ENCODE data around the gene ADGRA1.
"Not testable (repeated sequence)": the region's sequence is repeated elsewhere in the genome, so short reads cannot be mapped to it uniquely, and the experiment has no call there.

The ADGRA1 gene

GRCh38 chr10:133165556-133166503 is 78.1 kb downstream of the ADGRA1 start:
- DNase-seq: no peak

- no peak for DNase-seq
Measured at GRCh38 chr10:133166504-133166827, 78.7 kb downstream of the ADGRA1 start.

DNA sequence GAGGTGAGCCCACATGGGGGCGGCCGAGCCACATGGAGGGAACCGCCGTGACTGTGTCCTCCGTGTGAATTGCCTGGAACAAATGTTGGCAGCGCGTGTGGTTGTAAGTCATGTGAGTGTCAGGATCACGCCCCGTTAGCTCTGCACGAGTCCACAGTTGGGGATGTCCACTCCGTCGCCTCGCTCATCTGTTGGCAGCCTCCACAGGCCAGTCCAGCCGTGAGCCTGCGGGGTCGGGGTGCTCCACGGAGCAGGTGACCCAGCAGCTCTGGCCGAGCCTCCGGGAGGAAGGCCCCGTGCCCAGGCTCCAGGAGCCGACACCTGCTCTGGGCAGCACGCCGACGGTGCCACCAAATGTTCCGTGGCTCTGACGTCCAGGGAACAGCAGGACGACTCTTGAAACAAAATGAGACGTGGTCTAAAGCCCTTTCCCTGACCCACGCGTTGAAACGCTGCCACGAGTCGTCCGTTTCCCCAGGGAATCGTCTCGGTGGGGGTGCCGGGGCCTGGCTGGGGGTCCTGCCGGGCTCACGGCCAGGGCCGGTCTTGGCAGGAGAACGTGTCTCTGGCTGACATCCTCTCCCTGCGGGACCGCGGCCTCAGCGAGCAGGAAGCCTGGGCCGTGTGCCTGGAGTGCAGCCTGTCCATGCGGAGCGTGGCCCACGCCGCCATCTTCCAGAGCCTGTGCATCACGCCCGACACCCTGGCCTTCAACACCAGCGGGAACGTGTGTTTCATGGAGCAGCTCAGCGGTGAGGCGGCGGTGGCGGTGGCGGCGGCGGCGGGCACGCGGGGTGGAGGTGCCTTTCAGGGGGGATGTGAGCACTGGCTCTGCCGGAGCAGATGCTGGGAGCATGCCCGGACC is 79.3 kb downstream of the ADGRA1 start:
- no peak for DNase-seq

- no peak for DNase-seq
Measured at GRCh38 chr10:133167693-133168616, 80.2 kb downstream of the ADGRA1 start.

DNA sequence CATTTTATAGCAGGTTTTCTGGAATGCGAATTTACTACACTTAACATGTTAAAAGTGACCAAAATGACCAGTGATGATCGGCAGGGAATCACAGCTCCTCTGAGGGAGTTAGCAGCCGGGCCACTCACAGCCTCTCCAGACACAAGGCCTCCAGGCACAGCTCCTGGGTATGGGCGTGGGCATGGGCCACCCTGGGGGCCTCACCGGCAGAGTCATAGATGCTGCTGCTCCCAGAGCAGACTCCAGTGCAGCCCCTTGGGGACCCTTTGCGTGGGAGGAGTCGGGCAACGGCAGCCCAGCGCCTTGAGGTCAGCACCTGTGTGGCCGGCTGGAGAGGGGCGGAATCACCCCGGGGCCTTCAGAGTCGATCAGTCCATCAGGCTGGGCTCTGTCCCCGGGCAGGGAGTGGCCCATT is 80.9 kb downstream of the ADGRA1 start:
- no peak for DNase-seq

DNA sequence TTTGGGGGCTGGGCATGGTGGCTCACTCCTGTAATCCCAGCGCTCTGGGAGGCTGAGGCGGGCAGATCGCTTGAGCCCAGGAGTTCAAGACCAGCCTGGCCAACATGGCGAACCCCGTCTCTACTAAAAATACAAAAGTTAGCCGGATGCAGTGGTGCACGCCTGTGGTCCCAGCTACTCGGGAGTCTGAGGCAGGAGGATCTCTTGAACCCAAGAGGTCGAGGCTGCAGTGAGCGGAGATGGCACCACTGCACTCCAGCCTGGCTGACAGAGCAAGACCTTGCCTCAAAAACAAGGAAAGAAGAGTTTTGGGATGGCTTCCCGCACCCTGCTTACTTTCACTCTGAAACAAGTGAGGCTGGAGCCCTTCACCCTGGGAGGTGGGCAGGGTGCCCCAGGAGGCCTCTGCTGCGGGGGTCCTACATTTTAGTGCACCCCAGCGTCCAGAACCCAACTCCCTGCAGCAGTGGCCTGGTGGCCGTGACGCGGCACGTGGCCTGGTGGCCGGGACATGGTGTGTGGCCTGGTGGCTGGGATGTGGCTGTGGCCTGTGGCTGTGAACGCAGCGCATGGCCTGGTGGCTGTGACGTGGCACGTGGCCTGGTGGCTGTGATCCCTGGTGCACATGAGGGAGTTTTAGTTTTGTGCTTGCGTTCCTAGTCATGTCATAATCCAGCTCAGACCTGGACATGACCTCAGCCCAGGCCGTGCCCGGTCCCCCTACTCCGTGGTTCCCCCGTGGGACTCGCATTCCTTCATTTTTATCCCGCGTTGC is 81.6 kb downstream of the ADGRA1 start:
- no peak for DNase-seq

DNA sequence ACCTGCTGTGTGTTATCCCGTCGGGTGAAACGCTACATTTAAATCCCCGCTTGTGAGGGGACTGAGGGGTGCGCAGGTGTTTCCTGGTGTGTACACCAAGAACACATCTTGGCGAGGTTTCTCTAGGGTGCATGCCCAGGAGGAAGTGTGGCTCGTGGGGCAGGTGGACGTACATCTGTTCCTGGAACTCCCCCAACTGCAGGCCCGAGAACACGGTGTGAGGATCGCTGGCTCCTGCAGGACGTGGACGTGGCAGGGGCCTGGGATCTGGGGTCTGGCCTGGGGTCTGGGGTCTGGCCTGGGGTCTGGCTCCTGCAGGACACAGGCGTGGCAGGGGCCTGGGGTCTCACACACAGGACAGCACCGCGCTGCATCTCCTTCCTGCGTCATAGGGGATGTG is 82.4 kb downstream of the ADGRA1 start:
- DNase-seq: no peak

DNA sequence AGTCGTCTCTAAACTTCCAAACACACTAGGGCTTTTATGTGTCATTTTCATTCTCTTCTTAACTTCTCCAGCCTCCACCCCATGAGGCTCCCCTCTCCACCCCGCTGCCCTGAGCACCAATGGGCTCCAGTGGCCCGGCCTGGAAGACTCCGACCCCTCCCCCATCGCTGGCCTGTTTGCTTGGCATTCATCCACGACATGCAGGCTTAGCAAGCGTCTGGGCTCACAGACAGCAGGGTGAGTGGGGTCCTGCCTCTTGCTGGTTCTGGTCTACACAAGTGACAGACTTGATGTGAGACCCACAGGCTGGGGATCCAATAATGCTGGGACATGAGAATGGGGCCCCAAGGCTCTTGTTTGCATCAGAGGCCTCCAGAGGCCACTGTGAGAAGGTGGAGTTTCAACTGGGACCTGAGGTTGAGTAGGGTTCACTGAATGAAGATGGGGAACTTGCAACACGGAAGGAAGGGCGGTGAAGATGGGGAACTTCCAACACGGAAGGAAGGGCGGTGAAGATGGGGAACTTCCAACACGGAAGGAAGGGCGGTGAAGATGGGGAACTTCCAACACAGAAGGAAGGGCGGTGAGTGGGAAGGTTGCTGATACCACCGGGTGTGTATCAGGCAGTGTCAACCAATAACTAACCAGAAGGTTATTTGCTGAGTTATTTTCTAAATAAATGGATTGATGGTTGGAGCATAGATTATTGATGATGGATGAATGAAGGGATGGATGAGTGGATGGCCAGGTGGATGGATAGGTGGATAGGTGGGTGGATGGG is 86.3 kb downstream of the ADGRA1 start:
- DNase-seq: no peak

DNA sequence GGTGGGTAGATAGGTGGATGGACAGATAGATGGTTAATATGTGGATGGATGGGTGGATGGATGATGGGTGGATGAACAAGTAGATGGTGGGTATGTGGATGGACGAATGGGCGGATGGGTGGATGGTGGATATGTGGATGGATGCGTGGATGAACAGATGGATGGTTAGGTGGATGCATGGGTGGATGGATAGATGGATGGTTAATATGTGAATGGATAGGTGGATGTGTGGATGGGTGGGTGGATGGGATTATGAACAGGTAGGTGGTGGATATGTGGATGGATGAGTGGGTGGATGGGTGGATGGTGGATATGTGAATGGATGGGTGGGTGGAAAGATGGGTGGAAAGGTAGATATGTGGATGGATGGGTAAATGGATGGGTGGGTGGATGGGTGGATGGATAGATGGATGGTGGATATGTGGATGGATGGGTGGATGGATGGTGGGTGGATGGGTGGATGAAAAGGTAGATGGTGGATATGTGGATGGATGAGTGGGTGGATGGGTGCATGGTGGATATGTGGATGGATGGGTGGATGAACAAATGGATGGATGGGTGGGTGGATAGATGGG is 87.1 kb downstream of the ADGRA1 start:
- no peak for DNase-seq

DNA sequence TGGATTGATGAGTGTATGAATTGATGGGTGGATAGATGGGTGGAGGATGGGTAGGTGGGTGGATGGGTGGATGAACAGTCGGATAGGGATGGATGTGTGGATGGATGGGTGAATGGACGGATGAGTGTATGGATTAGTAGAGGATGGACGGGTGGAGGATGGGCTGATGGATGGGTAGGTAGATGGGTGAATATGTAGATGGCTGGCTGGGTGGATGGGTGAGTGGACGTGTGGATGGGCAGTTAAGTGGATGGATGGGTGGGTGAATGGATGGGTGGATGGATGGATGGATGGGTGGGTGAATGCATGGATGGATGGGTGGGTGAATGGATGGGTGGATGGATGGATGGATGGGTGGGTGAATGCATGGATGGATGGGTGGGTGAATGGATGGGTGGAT is 87.9 kb downstream of the ADGRA1 start:
- not testable (repeated sequence) for DNase-seq

DNA sequence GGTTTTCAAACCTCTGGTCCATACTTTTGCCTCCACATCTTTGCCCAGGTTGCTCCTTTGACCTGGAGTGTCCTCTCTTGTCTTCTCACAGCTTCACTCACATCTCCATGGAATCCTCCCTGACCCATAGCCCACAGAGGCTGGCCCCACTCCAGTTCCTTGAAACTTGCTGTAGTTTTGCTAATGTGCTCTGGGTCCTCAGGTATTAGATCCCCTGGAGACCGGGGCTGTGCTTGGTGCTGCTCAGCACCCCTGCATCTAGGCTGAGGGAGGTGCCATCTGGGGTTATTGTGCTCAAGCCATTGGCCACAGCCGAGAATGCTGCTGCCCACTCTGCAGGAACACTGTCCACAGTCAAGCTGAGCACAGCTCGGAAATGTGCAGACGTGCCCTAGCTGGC is 88.8 kb downstream of the ADGRA1 start:
- DNase-seq: no peak

- no peak for DNase-seq
Measured at GRCh38 chr10:133177380-133178157, 89.8 kb downstream of the ADGRA1 start.

- DNase-seq: no peak
Measured at GRCh38 chr10:133178357-133179127, 90.8 kb downstream of the ADGRA1 start.

GRCh38 chr10:133179128-133179520 is 91.4 kb downstream of the ADGRA1 start:
- DNase-seq: no peak

GRCh38 chr10:133179651-133180050 is 91.9 kb downstream of the ADGRA1 start:
- DNase-seq: no peak

DNA sequence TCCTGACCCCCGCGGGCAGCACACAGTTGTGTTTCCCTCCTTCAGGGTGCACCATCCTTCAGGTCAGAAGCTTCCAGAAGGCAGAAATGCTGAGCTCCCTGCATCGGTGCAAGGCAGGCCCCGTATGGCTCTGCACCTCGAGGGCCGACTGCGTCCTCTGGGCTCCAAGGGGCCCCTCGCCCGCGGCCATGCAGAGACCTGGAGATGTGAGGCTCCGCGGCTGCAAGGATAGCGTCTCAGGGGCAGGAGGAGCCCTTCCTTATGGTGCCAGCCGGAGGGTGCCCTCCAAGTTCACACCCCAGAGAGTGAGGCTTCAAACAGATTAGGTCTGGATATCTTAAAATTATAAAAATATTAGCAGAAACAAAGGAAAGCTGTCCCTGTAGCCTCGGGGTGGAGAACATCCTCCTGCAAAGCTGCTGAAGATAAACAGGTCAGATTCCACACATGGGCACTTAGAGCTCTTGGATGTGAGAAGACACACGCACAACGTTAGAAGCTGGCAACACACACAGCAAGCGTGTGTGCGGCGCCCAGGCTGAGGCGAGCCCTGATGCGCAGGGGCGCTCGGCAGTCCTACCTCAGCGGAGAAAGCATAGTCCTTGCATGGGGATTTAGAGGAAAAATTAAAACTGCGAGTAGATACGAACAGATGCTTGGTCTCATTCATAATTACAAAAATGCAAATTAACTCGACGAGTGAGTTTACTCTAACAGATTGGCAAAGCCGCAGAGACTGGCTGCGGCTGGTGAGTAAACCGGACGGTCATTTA is 92.7 kb downstream of the ADGRA1 start:
- no peak for DNase-seq

DNA sequence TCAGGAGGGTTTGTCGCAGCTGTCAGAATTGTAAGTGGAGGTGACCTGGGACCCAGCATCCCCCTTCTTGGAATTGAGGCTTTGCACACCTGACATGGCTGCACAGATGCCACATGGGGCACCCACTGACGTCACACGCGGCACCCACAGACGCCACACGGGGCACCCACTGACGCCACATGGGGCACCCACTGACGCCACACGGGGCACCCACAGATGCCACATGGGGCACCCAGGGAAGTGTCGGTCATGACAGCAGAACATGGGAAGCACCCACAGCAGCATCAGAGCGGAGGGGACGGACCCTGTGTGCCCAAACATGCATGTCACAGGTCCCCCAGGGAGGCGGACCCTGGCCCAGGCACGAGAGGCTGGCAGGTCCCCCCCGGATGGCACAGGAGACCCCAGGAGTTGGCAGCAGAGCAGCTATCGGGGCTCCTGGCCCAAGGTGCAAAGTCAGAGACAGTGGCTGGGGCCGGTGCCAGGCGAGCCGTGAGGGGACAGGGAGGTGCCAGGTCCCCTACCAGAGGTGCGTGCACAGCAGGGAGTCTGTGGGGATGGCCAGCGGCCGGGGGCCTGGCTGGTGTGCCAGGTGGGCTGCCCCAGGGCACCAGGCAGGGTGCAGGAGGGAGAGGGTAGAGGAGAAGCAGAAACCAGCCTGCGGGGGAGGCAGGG is 93.4 kb downstream of the ADGRA1 start:
- no peak for DNase-seq
